ENCODE measurements around the gene RUVBL2. TPM values are rescaled to one million over a fixed set of nuclear protein-coding genes. Genes with fewer than 3 reads are reported as not detected.
A peak's percentile ranks its signal among the peaks of the same experiment; 100 is the strongest.

RUVBL2 gene
- total and polyA plus RNA-seq, 2 of the 4 experiments (the other 2 are of a cell fraction) = 196 to 391 TPM

- DNase-seq = no peak
- TF ChIP-seq MXI1 (IDR thresholded peaks at IDR 0.05; ENCODE audit: borderline replicate concordance, low read depth, low read length) (no peak), SMC3 (IDR thresholded peaks at IDR 0.05; ENCODE audit: low read depth, low read length) (no peak), RFX5 (IDR thresholded peaks at IDR 0.05; ENCODE audit: low read depth, low read length) (no peak)
- dilution Hi-C loops (cut with HindIII; ENCODE audit: low sequenced_read_pairs, unreplicated experiment) = no loop called here
- no TSS peak for BruUV-seq (replicated peaks)
- H3K27ac ChIP-seq (ENCODE audit: insufficient read depth, low read length) = no peak overlapping the region
- POLR2A ChIA-PET (ENCODE audit: unreplicated experiment) = no interaction called here
- 51% methylated on average over 2 of the region's 4 CpGs; no CpG with 5 or more reads in 1 of the 2 experiments for WGBS, 2 experiments (ENCODE audit: extremely low coverage in 2 of 2, insufficient read length in 1 of 2)
- in situ Hi-C loops (cut with MboI; ENCODE audit: low sequenced_read_pairs) = no loop called here
- no peak overlapping the region for H3K23ac ChIP-seq (ENCODE audit: low read depth, low read length)
- H4K20me1 ChIP-seq (ENCODE audit: insufficient read depth, low read length) = peaks cover 28% of the 10 kb centered on the region
- intact Hi-C loops (cut with micrococcal nuclease) = loop anchor here (5.0 to 10.0 kb wide), 3 partner anchors 67 to 214 kb away; partner anchors contain the start of genes CGB7 and KCNA7
- H2BK15ac ChIP-seq (ENCODE audit: low read depth, low read length) = no peak overlapping the region
- no peak for ATAC-seq (ENCODE audit: low read depth)
- H2BK120ac ChIP-seq (ENCODE audit: low read depth, low read length) = no peak overlapping the region
- H3K36me3 ChIP-seq (ENCODE audit: control insufficient read depth, insufficient read depth, low read length) = peaks cover 36% of the 10 kb centered on the region
- H3K9ac ChIP-seq (ENCODE audit: low read depth, low read length) = no peak overlapping the region
- H3K4me3 ChIP-seq (ENCODE audit: insufficient read depth, low read depth, low read length) = no peak overlapping the region
- no peak overlapping the region for H4K91ac ChIP-seq (ENCODE audit: insufficient read depth, low read depth, low read length)
- no peak overlapping the region for H3K56ac ChIP-seq (ENCODE audit: extremely low read depth, insufficient read depth, low read length)
- peaks cover 7% of the 10 kb centered on the region; the same call in 1 of the 2 replicates for H3K9me1 ChIP-seq (ENCODE audit: insufficient read depth, low read length)
- no peak overlapping the region for H2BK5ac ChIP-seq (ENCODE audit: low read depth, low read length, poor library complexity, severe bottlenecking)
- no peak overlapping the region for H4K8ac ChIP-seq (ENCODE audit: low read depth in 2 of 2, low read length in 2 of 2)
- no peak overlapping the region for H3K4me2 ChIP-seq (ENCODE audit: low read depth, low read length)
- H2AK5ac ChIP-seq (ENCODE audit: low read depth, low read length) = peak overlapping the region; percentile 13; the same call in 1 of the 2 replicates
- no peak overlapping the region for H2AFZ ChIP-seq (replicated peaks; ENCODE audit: low read length, poor library complexity)
- H2BK20ac ChIP-seq (ENCODE audit: low read depth, low read length) = no peak overlapping the region
- H3K4ac ChIP-seq (ENCODE audit: low read depth, low read length) = no peak overlapping the region
- H3K27me3 ChIP-seq (ENCODE audit: control insufficient read depth, insufficient read depth, low read length) = no peaks in the 10 kb centered on the region
- H3K9me3 ChIP-seq (ENCODE audit: control insufficient read depth, insufficient read depth, low read length) = no peaks in the 10 kb centered on the region
- peaks cover 21 to 78% of the 10 kb centered on the region in 2 experiments for H3K79me1 ChIP-seq (ENCODE audit: low read depth in 1 of 2, low read length in 2 of 2)
- no peak overlapping the region for H4K5ac ChIP-seq (ENCODE audit: low read depth, low read length)
- H3K4me1 ChIP-seq (ENCODE audit: control insufficient read depth, insufficient read depth, low read length) = peaks cover 12% of the 10 kb centered on the region
- no peak overlapping the region for H3K18ac ChIP-seq (ENCODE audit: low read depth, low read length)
- CTCF ChIA-PET = interaction anchor here (1.0 kb wide), 1 partner anchor 9 kb away, joined by 4 read pairs; no protein-coding TSS in a partner anchor
- H3K14ac ChIP-seq (replicated peaks; ENCODE audit: low read depth, low read length) = no peak overlapping the region
- no peak overlapping the region for H2AK9ac ChIP-seq (replicated peaks; ENCODE audit: low read depth, low read length, poor library complexity)
Measured at GRCh38 chr19:48990400-48990799, 3.3 kb upstream of the RUVBL2 start.

Data from IMR-90 (cell line).